HEK293 (cell line): ENCODE results near the gene HOXA6.
A peak's percentile ranks its signal among the peaks of the same experiment; 100 is the strongest.

Experiments
- BCL6B ChIP-seq: fragments of 450-650 bp; formaldehyde crosslinking; IDR thresholded peaks from 2 replicates; pipeline ENCODE4 v1.5.1; 2017; ENCODE audit warnings: missing biosample characterization, missing genetic modification characterization
- GLIS2 ChIP-seq: fragments of 450-650 bp; formaldehyde crosslinking; IDR thresholded peaks from 2 replicates; pipeline ENCODE4 v1.5.1; 2016; ENCODE audit warnings: missing biosample characterization, missing genetic modification characterization
- KLF1 ChIP-seq: fragments of 450-650 bp; formaldehyde crosslinking; IDR thresholded peaks from 2 replicates; pipeline ENCODE4 v1.5.1; 2016; ENCODE audit warnings: missing biosample characterization, missing genetic modification characterization
- KLF10 ChIP-seq: fragments of 450-650 bp; IDR thresholded peaks from 2 replicates; pipeline ENCODE4 v1.5.1; 2018; ENCODE audit warnings: missing biosample characterization, mild to moderate bottlenecking, missing genetic modification characterization
- KLF8 ChIP-seq: fragments of 450-650 bp; formaldehyde crosslinking; IDR thresholded peaks from 2 replicates; pipeline ENCODE4 v1.5.1; 2016; ENCODE audit warnings: missing biosample characterization, missing genetic modification characterization
- OSR2 ChIP-seq: fragments of 450-650 bp; formaldehyde crosslinking; IDR thresholded peaks from 2 replicates; pipeline ENCODE4 v1.5.1; 2016; ENCODE audit warnings: missing biosample characterization, missing genetic modification characterization
- WT1 ChIP-seq: fragments of 450-650 bp; formaldehyde crosslinking; IDR thresholded peaks from 2 replicates; pipeline ENCODE4 v1.5.1; 2016; ENCODE audit warnings: missing biosample characterization, missing genetic modification characterization
- ZBTB17 ChIP-seq: fragments of 450-650 bp; formaldehyde crosslinking; IDR thresholded peaks from 2 replicates; pipeline ENCODE4 v1.5.1; 2016; ENCODE audit warnings: missing biosample characterization, missing genetic modification characterization
- ZBTB26 ChIP-seq: fragments of 450-650 bp; formaldehyde crosslinking; optimal IDR thresholded peaks from 2 replicates; pipeline ENCODE3; 2016; ENCODE audit warnings: missing biosample characterization, mild to moderate bottlenecking, missing genetic modification characterization
- ZBTB8A ChIP-seq: fragments of 450-650 bp; formaldehyde crosslinking; IDR thresholded peaks from 2 replicates; pipeline ENCODE4 v1.5.1; 2016; ENCODE audit warnings: missing biosample characterization, missing genetic modification characterization
- ZFP37 ChIP-seq: fragments of 450-650 bp; formaldehyde crosslinking; IDR thresholded peaks from 2 replicates; pipeline ENCODE4 v1.5.1; 2016; ENCODE audit warnings: missing biosample characterization, missing genetic modification characterization
- ZFP69B ChIP-seq: fragments of 450-650 bp; formaldehyde crosslinking; IDR thresholded peaks from 2 replicates; pipeline ENCODE4 v1.5.1; 2016; ENCODE audit warnings: missing biosample characterization, missing genetic modification characterization
- ZIC2 ChIP-seq: fragments of 450-650 bp; formaldehyde crosslinking; IDR thresholded peaks from 2 replicates; pipeline ENCODE4 v1.5.1; 2016; ENCODE audit warnings: missing biosample characterization, missing genetic modification characterization
- ZNF202 ChIP-seq: fragments of 450-650 bp; formaldehyde crosslinking; IDR thresholded peaks from 2 replicates; pipeline ENCODE4 v1.5.1; 2016; ENCODE audit warnings: missing biosample characterization, missing genetic modification characterization, borderline replicate concordance
- ZNF274 ChIP-seq, 2 experiments: fragments of 200-500 bp in 1 of 2; fragments of 450-650 bp in 1 of 2; sonication (Bioruptor generic) in 1 of 2; formaldehyde crosslinking in 1 of 2; IDR thresholded peaks; 2 replicates each; pipeline versions ENCODE4 v1.5.1 to v1.6.1; 2014 to 2016; ENCODE audit warnings: borderline replicate concordance in 1 of 2, inconsistent platforms in 1 of 2, low read length in 1 of 2, missing biosample characterization in 1 of 2, missing genetic modification characterization in 1 of 2
- ZNF280D ChIP-seq: fragments of 450-650 bp; formaldehyde crosslinking; IDR thresholded peaks from 2 replicates; pipeline ENCODE4 v1.5.1; 2016; ENCODE audit warnings: missing biosample characterization, missing genetic modification characterization
- ZNF335 ChIP-seq: fragments of 450-650 bp; formaldehyde crosslinking; conservative IDR thresholded peaks from 2 replicates; pipeline ENCODE4 v1.5.1; 2016; ENCODE audit warnings: missing biosample characterization, missing genetic modification characterization
- ZNF391 ChIP-seq: fragments of 450-650 bp; formaldehyde crosslinking; IDR thresholded peaks from 2 replicates; pipeline ENCODE4 v1.5.1; 2016; ENCODE audit warnings: low read depth, missing biosample characterization, missing genetic modification characterization, borderline replicate concordance
- ZNF433 ChIP-seq: fragments of 450-650 bp; formaldehyde crosslinking; IDR thresholded peaks from 2 replicates; pipeline ENCODE4 v1.5.1; 2016; ENCODE audit warnings: missing biosample characterization, missing genetic modification characterization, low read depth
- ZNF473 ChIP-seq: fragments of 450-650 bp; formaldehyde crosslinking; IDR thresholded peaks from 2 replicates; pipeline ENCODE4 v1.5.1; 2017; ENCODE audit warnings: missing biosample characterization, missing genetic modification characterization
- ZNF561 ChIP-seq: fragments of 450-650 bp; IDR thresholded peaks from 2 replicates; pipeline ENCODE4 v1.5.1; 2018; ENCODE audit warnings: missing biosample characterization, missing genetic modification characterization, borderline replicate concordance
- ZNF623 ChIP-seq: fragments of 450-650 bp; formaldehyde crosslinking; IDR thresholded peaks from 2 replicates; pipeline ENCODE4 v1.5.1; 2016; ENCODE audit warnings: missing biosample characterization, missing genetic modification characterization
- ZNF701 ChIP-seq: fragments of 450-650 bp; formaldehyde crosslinking; IDR thresholded peaks from 2 replicates; pipeline ENCODE4 v1.5.1; 2016; ENCODE audit warnings: missing biosample characterization, missing genetic modification characterization
- TF ChIP-seq, protein P1 (sequence below): fragments of 450-650 bp; formaldehyde crosslinking; IDR thresholded peaks from 2 replicates; pipeline ENCODE4 v1.5.1; 2016; ENCODE audit warnings: missing biosample characterization, missing genetic modification characterization
- TF ChIP-seq, protein P2 (sequence below): fragments of 450-650 bp; formaldehyde crosslinking; IDR thresholded peaks from 2 replicates; pipeline ENCODE4 v1.5.1; 2016; ENCODE audit warnings: missing biosample characterization, missing genetic modification characterization
- TF ChIP-seq, protein P3 (sequence below): fragments of 450-650 bp; formaldehyde crosslinking; IDR thresholded peaks from 2 replicates; pipeline ENCODE4 v1.5.1; 2016; ENCODE audit warnings: missing biosample characterization, missing genetic modification characterization
- TF ChIP-seq, protein P4 (sequence below): fragments of 450-650 bp; formaldehyde crosslinking; IDR thresholded peaks from 2 replicates; pipeline ENCODE4 v1.5.1; 2016; ENCODE audit warnings: missing biosample characterization, missing genetic modification characterization

HOXA6 gene

DNA sequence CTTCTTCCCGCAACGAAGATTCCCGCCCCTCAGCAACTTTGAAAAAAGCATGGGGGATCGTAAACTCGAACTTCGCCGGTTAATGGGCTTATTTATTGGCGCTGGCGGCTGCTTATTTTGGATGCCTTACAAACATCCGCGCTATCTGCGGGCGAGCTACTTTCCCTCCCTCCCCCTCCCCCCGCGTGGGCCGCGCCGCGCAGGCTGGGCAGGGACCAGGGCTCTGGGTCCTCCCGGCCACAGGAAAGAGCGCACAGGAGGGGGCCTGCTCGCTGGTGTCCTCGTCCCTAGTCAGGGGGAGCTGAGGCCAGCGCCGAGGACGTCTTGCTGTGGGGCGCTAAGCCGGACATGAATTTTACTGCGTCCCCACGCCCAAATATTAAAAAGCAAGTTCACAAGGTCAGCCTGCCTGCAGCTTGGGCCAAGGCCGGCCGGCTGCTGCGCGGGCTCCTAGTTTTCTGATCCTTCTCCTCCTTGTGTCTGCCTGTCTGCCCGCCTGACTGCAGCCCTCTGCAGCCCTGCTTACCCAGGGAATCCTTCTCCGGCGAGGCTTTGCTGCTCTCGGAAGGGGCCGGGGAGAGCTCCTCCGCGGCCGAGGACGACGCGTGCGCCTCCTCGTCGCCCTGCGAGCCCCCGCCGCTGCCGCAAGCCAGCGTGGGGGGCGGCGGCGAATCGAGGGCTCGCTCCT, 25.4 kb upstream of the HOXA6 start (continued):
- TF ChIP-seq, protein P1, sequence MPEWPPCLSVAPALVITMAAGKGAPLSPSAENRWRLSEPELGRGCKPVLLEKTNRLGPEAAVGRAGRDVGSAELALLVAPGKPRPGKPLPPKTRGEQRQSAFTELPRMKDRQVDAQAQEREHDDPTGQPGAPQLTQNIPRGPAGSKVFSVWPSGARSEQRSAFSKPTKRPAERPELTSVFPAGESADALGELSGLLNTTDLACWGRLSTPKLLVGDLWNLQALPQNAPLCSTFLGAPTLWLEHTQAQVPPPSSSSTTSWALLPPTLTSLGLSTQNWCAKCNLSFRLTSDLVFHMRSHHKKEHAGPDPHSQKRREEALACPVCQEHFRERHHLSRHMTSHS, result no peak
- TF ChIP-seq ZNF335 (tag by site-specific recombination) (peak; percentile 91), ZNF202 (no peak), GLIS2 (tag by site-specific recombination) (peak; percentile 78; the same call in 1 of the 2 replicates), ZNF473 (tag by site-specific recombination) (no peak), ZNF391 (tag by site-specific recombination) (peak; percentile 31; the same call in 1 of the 2 replicates), ZFP37 (tag by site-specific recombination) (peak; percentile 31; the same call in 1 of the 2 replicates), ZIC2 (peak; percentile 84), ZNF561 (tag by site-specific recombination) (peak; percentile 70; the same call in 1 of the 2 replicates), ZNF701 (tag by site-specific recombination) (no peak), KLF1 (no peak; the same call in none of the 2 replicates), ZNF623 (no peak), ZBTB8A (tag by site-specific recombination) (peak; percentile 72), ZNF280D (tag by site-specific recombination) (no peak), ZNF274 (IDR thresholded peaks at IDR 0.05; ENCODE audit: low read length) (no peak), ZNF274 (tag by site-specific recombination; IDR thresholded peaks at IDR 0.05; ENCODE audit: borderline replicate concordance) (no peak), OSR2 (tag by site-specific recombination) (peak; percentile 54), BCL6B (tag by site-specific recombination) (no peak), ZBTB17 (tag by site-specific recombination) (peak; percentile 83), WT1 (peak; percentile 79), KLF8 (tag by site-specific recombination) (0 out of 2 replicates have a peak, but pooled peaks have one; percentile 40), KLF10 (peak; percentile 53; the same call in 1 of the 2 replicates), ZBTB26 (tag by site-specific recombination) (peak; percentile 70), ZFP69B (tag by site-specific recombination) (no peak), ZNF433 (tag by site-specific recombination) (no peak)
- TF ChIP-seq, protein P2, sequence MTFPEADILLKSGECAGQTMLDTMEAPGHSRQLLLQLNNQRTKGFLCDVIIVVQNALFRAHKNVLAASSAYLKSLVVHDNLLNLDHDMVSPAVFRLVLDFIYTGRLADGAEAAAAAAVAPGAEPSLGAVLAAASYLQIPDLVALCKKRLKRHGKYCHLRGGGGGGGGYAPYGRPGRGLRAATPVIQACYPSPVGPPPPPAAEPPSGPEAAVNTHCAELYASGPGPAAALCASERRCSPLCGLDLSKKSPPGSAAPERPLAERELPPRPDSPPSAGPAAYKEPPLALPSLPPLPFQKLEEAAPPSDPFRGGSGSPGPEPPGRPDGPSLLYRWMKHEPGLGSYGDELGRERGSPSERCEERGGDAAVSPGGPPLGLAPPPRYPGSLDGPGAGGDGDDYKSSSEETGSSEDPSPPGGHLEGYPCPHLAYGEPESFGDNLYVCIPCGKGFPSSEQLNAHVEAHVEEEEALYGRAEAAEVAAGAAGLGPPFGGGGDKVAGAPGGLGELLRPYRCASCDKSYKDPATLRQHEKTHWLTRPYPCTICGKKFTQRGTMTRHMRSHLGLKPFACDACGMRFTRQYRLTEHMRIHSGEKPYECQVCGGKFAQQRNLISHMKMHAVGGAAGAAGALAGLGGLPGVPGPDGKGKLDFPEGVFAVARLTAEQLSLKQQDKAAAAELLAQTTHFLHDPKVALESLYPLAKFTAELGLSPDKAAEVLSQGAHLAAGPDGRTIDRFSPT (tag by site-specific recombination), result peak; percentile 40; the same call in 1 of the 2 replicates
- TF ChIP-seq, protein P3, sequence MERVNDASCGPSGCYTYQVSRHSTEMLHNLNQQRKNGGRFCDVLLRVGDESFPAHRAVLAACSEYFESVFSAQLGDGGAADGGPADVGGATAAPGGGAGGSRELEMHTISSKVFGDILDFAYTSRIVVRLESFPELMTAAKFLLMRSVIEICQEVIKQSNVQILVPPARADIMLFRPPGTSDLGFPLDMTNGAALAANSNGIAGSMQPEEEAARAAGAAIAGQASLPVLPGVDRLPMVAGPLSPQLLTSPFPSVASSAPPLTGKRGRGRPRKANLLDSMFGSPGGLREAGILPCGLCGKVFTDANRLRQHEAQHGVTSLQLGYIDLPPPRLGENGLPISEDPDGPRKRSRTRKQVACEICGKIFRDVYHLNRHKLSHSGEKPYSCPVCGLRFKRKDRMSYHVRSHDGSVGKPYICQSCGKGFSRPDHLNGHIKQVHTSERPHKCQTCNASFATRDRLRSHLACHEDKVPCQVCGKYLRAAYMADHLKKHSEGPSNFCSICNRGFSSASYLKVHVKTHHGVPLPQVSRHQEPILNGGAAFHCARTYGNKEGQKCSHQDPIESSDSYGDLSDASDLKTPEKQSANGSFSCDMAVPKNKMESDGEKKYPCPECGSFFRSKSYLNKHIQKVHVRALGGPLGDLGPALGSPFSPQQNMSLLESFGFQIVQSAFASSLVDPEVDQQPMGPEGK (tag by site-specific recombination), result peak; percentile 84
- TF ChIP-seq, protein P4, sequence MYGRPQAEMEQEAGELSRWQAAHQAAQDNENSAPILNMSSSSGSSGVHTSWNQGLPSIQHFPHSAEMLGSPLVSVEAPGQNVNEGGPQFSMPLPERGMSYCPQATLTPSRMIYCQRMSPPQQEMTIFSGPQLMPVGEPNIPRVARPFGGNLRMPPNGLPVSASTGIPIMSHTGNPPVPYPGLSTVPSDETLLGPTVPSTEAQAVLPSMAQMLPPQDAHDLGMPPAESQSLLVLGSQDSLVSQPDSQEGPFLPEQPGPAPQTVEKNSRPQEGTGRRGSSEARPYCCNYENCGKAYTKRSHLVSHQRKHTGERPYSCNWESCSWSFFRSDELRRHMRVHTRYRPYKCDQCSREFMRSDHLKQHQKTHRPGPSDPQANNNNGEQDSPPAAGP (tag by site-specific recombination), result peak; percentile 77; the same call in 1 of the 2 replicates
